Tibial nerve (tissue), 3 donors: ENCODE data around the gene MTSS2.

Source experiments
- POLR2A ChIP-seq, 2 donors: fragments of 450-650 bp; IDR thresholded peaks; one replicate each; pipeline ENCODE4 v1.6.1; 2017; ENCODE audit warnings: antibody characterized with exemption in 2 of 2, mild to moderate bottlenecking in 2 of 2, moderate library complexity in 2 of 2
- TF ChIP-seq, protein P1 (sequence below), 5 experiments: fragments of 200-600 bp in 3 of 5; fragments of 450-650 bp in 2 of 5; sonication (generic) in 3 of 5; IDR thresholded peaks; one replicate each; pipeline ENCODE4 v1.5.1; 2016 to 2019; ENCODE audit warnings: antibody characterized with exemption in 5 of 5, mild to moderate bottlenecking in 3 of 5, moderate library complexity in 2 of 5

GRCh38 chr16:70708366-70709246 is 22.8 kb upstream of the MTSS2 start:
- TF ChIP-seq, protein P1, sequence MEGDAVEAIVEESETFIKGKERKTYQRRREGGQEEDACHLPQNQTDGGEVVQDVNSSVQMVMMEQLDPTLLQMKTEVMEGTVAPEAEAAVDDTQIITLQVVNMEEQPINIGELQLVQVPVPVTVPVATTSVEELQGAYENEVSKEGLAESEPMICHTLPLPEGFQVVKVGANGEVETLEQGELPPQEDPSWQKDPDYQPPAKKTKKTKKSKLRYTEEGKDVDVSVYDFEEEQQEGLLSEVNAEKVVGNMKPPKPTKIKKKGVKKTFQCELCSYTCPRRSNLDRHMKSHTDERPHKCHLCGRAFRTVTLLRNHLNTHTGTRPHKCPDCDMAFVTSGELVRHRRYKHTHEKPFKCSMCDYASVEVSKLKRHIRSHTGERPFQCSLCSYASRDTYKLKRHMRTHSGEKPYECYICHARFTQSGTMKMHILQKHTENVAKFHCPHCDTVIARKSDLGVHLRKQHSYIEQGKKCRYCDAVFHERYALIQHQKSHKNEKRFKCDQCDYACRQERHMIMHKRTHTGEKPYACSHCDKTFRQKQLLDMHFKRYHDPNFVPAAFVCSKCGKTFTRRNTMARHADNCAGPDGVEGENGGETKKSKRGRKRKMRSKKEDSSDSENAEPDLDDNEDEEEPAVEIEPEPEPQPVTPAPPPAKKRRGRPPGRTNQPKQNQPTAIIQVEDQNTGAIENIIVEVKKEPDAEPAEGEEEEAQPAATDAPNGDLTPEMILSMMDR (IDR thresholded peaks at IDR 0.05): no peak
- no peak for TF ChIP-seq POLR2A (IDR thresholded peaks at IDR 0.05)
